ENCODE measurements around the gene IGLON5.

DNA sequence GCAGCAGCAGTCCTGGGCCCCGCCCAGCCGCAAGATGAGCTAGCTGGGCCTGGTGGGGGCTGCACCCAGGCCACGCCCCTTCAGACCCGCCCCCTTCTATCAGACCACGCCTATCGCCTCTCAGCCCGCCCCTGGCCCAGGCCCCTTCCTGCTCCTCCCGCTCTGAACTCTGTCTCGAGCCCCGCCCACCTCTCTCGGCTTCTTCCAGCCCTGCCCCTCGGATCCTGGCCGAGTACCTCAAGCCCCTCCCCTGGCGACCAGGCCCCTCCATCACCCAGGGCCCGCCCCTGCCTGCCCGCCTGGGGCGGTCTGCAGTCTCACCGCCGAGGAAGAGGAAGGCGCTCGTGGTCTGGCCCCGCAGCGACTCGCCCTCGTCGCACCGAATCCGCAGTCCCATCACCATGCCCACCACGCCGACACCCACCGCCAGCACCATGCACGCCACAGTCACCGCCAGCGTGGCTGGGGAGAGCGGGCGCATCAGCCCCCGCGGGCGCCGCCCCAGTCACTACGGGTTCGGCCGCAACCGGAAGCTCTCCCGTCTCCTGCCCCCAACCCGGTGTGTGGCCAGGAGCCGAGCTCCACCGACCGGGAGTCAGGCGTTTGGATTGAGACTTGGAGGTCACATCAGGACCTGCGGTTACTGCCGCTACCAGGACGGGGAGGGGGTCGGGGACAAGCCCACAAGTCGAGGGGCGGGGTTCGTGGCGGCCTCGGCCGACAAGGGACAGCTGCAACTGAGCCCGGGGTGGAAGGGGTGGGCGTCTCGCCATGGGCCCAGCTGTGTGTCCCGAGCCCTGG lies 56.3 kb downstream of the IGLON5 start:
- TF ChIP-seq POLR2A (IDR thresholded peaks at IDR 0.05) (no peak), CTCF (IDR thresholded peaks at IDR 0.05) (no peak), POLR2AphosphoS5 (IDR thresholded peaks at IDR 0.05) (peak in 1 of 3 donors; percentile 0)
